Activated CD4-positive, alpha-beta T cell treated with anti-CD3 and anti-CD28 coated beads, Interleukin-2, amount 10 ng/mL, durations not matched to agents 7 days and 5 days (primary cell): ENCODE data around the gene RELN. TPM values are rescaled to one million over a fixed set of nuclear protein-coding genes. Genes with fewer than 3 reads are reported as not detected.

Experiments
- CTCF ChIA-PET: fragments of 350-600 bp; sonication (Branson Sonifier 250); formaldehyde crosslinking; loops from one replicate; lab custom pipeline; 2021; ENCODE audit warnings: antibody characterized with exemption; lab: Charles Lee
- POLR2A ChIA-PET: fragments of 350-600 bp; sonication (Branson Sonifier 250); formaldehyde crosslinking; loops from one replicate; lab custom pipeline; 2021; ENCODE audit warnings: antibody characterized with exemption; lab: Charles Lee
- DNase-seq: peaks from one replicate; pipeline ENCODE4 v3.0.0-alpha.2; 2020
- H3K27ac Mint-ChIP-seq: one replicate; pipeline ENCODE4 v1.8.0; 2021; ENCODE audit warnings: mild to moderate bottlenecking, moderate library complexity, mixed read lengths
- H3K27me3 Mint-ChIP-seq: one replicate; pipeline ENCODE4 v1.8.0; 2021; ENCODE audit warnings: mixed read lengths
- H3K36me3 Mint-ChIP-seq: one replicate; pipeline ENCODE4 v1.8.0; 2021; ENCODE audit warnings: low read depth, mixed read lengths
- H3K4me1 Mint-ChIP-seq: one replicate; pipeline ENCODE4 v1.8.0; 2021; ENCODE audit warnings: mixed read lengths
- H3K4me3 Mint-ChIP-seq: one replicate; pipeline ENCODE4 v1.8.0; 2021; ENCODE audit warnings: mild to moderate bottlenecking, moderate library complexity, mixed read lengths
- H3K9me3 Mint-ChIP-seq: one replicate; pipeline ENCODE4 v1.8.0; 2021; ENCODE audit warnings: mixed read lengths
- total RNA-seq, 2 experiments: library from RNA; stranded (reverse); gene quantifications; one replicate each; pipeline ENCODE4 v1.2.3, GENCODE V29; 2021

RELN gene
- total RNA-seq, 2 experiments from 2014 or later: not detected

DNA sequence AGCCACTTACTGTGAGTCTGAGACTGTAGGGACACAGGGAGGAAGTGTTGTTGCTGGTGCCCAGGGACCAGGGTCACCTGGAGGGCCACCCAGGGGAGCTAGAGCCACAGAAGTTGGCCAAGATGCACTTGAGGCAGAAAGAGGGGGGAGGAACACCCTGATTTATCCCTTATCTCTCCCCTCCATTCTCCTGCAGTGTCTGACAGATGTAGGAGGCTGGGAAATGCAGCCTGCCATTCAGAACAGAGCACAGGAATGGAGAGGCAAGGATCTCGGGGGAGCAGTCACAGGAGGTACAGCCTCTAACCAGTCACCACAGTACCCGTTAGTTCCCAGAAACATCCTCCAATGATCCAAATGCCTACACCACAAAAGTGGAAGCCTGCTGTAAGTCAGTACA is 425.0 kb downstream of the RELN start:
- DNase-seq: no peak
- Mint-ChIP-seq H3K9me3 (no peaks in the 10 kb centered on the region), H3K4me1 (no peaks in the 10 kb centered on the region), H3K4me3 (no peak overlapping the region), H3K27ac (no peak overlapping the region), H3K36me3 (no peaks in the 10 kb centered on the region), H3K27me3 (peaks cover 3% of the 10 kb centered on the region)
- POLR2A ChIA-PET: no interaction called here
- CTCF ChIA-PET: no interaction called here

- Mint-ChIP-seq H3K4me3 (no peak overlapping the region), H3K36me3 (no peaks in the 10 kb centered on the region), H3K27me3 (peaks cover 12% of the 10 kb centered on the region), H3K9me3 (no peaks in the 10 kb centered on the region), H3K27ac (no peak overlapping the region), H3K4me1 (no peaks in the 10 kb centered on the region)
- no peak for DNase-seq
- ChIA-PET POLR2A (no interaction called here), CTCF (no interaction called here)
Observed at GRCh38 chr7:103560136-103560535, 429.3 kb downstream of the RELN start.

- no peaks in the 10 kb centered on the region for H3K9me3 Mint-ChIP-seq
- POLR2A ChIA-PET: no interaction called here
Observed at GRCh38 chr7:103551016-103551415, 438.4 kb downstream of the RELN start.

DNA sequence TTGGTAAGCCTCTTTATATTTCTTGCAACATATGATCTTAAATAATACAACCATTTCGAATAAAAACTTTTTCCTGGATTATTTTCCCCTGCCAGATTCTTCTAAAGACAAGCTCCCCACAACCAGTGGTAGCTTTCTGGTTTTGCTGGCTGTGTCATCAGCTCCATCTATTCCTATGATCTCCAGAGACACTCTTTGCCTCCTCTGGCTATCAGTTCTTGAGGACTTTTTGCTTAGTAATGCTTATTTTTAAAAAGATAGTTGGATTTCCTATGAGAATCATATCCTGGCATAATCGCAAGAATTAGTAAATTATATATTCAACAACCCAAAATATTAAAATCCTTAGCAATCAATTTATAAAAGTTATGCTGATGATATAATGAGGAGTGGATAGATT is 439.7 kb downstream of the RELN start:
- no peak for DNase-seq
- Mint-ChIP-seq H3K9me3 (no peaks in the 10 kb centered on the region), H3K4me1 (no peaks in the 10 kb centered on the region), H3K27ac (no peak overlapping the region), H3K4me3 (no peak overlapping the region), H3K36me3 (no peaks in the 10 kb centered on the region), H3K27me3 (peaks cover 6% of the 10 kb centered on the region)
- ChIA-PET CTCF (no interaction called here), POLR2A (no interaction called here)

More at GRCh38 chr7:103551016-103551415, 438.4 kb downstream of the RELN start:
- CTCF ChIA-PET: no interaction called here
- Mint-ChIP-seq H3K36me3 (no peaks in the 10 kb centered on the region), H3K27me3 (peaks cover 2% of the 10 kb centered on the region), H3K4me3 (no peak overlapping the region), H3K27ac (no peak overlapping the region), H3K4me1 (no peaks in the 10 kb centered on the region)
- no peak for DNase-seq

- Mint-ChIP-seq H3K4me1 (no peaks in the 10 kb centered on the region), H3K9me3 (no peaks in the 10 kb centered on the region), H3K4me3 (no peak overlapping the region), H3K27me3 (peaks cover 6% of the 10 kb centered on the region), H3K36me3 (no peaks in the 10 kb centered on the region), H3K27ac (no peak overlapping the region)
- ChIA-PET POLR2A (no interaction called here), CTCF (no interaction called here)
- DNase-seq: no peak
Observed at GRCh38 chr7:103547451-103548284, 441.8 kb downstream of the RELN start.

- no peaks in the 10 kb centered on the region for H3K4me1 Mint-ChIP-seq
- no peak for DNase-seq
- no peaks in the 10 kb centered on the region for H3K36me3 Mint-ChIP-seq
- ChIA-PET CTCF (no interaction called here), POLR2A (no interaction called here)
- no peak overlapping the region for H3K27ac Mint-ChIP-seq
- no peak overlapping the region for H3K4me3 Mint-ChIP-seq
- H3K9me3 Mint-ChIP-seq: no peaks in the 10 kb centered on the region
- peaks cover 3% of the 10 kb centered on the region for H3K27me3 Mint-ChIP-seq
Observed at GRCh38 chr7:103542470-103542869, 447.0 kb downstream of the RELN start.

- CTCF ChIA-PET: no interaction called here
- no peak overlapping the region for H3K27ac Mint-ChIP-seq
Observed at GRCh38 chr7:103541947-103542346, 447.5 kb downstream of the RELN start.

DNA sequence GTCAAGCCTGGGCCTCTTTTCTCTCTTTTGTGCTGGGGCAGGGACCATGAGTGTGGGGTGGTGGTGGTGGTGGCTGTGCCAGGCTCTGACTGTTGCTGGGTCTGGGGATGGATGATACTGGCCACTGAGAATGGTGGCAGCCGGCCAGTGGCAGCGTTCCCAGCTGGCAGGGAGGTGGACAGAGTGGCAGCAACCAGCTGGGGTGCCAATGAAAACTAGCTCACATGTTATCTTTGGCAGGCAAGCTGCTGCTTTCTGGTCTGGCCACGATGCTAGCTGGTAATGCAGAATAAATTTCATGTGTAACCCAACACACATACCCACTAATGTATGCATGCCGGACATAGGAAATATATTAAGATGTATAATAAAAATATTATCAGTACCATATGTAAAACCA is 448.4 kb downstream of the RELN start:
- no peaks in the 10 kb centered on the region for H3K4me1 Mint-ChIP-seq
- CTCF ChIA-PET: no interaction called here
- POLR2A ChIA-PET: no interaction called here
- H3K4me3 Mint-ChIP-seq: no peak overlapping the region
- H3K9me3 Mint-ChIP-seq: no peaks in the 10 kb centered on the region
- H3K27me3 Mint-ChIP-seq: peaks cover 12% of the 10 kb centered on the region
- no peak for DNase-seq
- H3K27ac Mint-ChIP-seq: no peak overlapping the region
- no peaks in the 10 kb centered on the region for H3K36me3 Mint-ChIP-seq

More at GRCh38 chr7:103541947-103542346, 447.5 kb downstream of the RELN start:
- POLR2A ChIA-PET: no interaction called here
- Mint-ChIP-seq H3K4me3 (no peak overlapping the region), H3K9me3 (no peaks in the 10 kb centered on the region), H3K36me3 (no peaks in the 10 kb centered on the region), H3K27me3 (peaks cover 7% of the 10 kb centered on the region), H3K4me1 (no peaks in the 10 kb centered on the region)
- no peak for DNase-seq

GRCh38 chr7:103540338-103540737 is 449.1 kb downstream of the RELN start:
- CTCF ChIA-PET: no interaction called here
- Mint-ChIP-seq H3K4me1 (no peaks in the 10 kb centered on the region), H3K27me3 (peaks cover 12% of the 10 kb centered on the region), H3K36me3 (no peaks in the 10 kb centered on the region), H3K9me3 (no peaks in the 10 kb centered on the region), H3K4me3 (no peak overlapping the region), H3K27ac (no peak overlapping the region)
- no peak for DNase-seq
- POLR2A ChIA-PET: no interaction called here

DNA sequence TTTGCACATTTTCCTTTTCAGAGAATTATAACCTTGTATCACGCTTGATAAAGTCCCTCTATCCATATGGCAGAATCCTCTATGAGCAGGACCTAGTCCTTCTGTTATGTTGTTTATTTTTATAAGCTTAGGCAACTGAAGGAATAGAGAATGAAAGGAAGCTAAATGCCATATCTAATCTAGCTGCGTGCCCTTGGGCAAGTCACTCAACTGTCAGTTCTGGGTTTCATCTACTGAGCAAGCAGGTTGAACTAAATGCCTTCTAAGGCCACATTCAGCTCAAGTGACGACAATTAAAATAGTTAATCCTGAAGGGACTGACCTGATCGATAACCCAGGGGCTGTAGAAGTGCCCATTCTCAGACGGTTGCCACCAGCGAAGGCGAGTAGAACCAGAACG is 449.6 kb downstream of the RELN start:
- Mint-ChIP-seq H3K27me3 (peaks cover 8% of the 10 kb centered on the region), H3K36me3 (no peaks in the 10 kb centered on the region), H3K4me3 (no peak overlapping the region)

GRCh38 chr7:103538964-103539709 is 450.3 kb downstream of the RELN start:
- CTCF ChIA-PET: no interaction called here
- no peaks in the 10 kb centered on the region for H3K4me1 Mint-ChIP-seq
- H3K9me3 Mint-ChIP-seq: no peaks in the 10 kb centered on the region
- no peaks in the 10 kb centered on the region for H3K36me3 Mint-ChIP-seq
- DNase-seq: no peak
- no peak overlapping the region for H3K27ac Mint-ChIP-seq
- POLR2A ChIA-PET: no interaction called here
- no peak overlapping the region for H3K4me3 Mint-ChIP-seq
- H3K27me3 Mint-ChIP-seq: peaks cover 8% of the 10 kb centered on the region

More for the DNA sequence above, 449.6 kb downstream of the RELN start:
- no peaks in the 10 kb centered on the region for H3K9me3 Mint-ChIP-seq
- ChIA-PET CTCF (no interaction called here), POLR2A (no interaction called here)
- no peak for DNase-seq
- no peak overlapping the region for H3K27ac Mint-ChIP-seq
- no peaks in the 10 kb centered on the region for H3K4me1 Mint-ChIP-seq

GRCh38 chr7:103533761-103534160 is 455.7 kb downstream of the RELN start:
- CTCF ChIA-PET: no interaction called here
- H3K27me3 Mint-ChIP-seq: peaks cover 16% of the 10 kb centered on the region
- DNase-seq: no peak
- no peaks in the 10 kb centered on the region for H3K36me3 Mint-ChIP-seq
- H3K4me1 Mint-ChIP-seq: no peaks in the 10 kb centered on the region
- no peaks in the 10 kb centered on the region for H3K9me3 Mint-ChIP-seq
- H3K4me3 Mint-ChIP-seq: no peak overlapping the region
- POLR2A ChIA-PET: interaction anchor here (0.7 kb wide), 1 partner anchor 97 kb away, joined by 6 read pairs; no protein-coding TSS in a partner anchor
- H3K27ac Mint-ChIP-seq: no peak overlapping the region

- no peak for DNase-seq
- CTCF ChIA-PET: no interaction called here
- no peak overlapping the region for H3K4me3 Mint-ChIP-seq
- H3K27ac Mint-ChIP-seq: no peak overlapping the region
- no peaks in the 10 kb centered on the region for H3K36me3 Mint-ChIP-seq
- POLR2A ChIA-PET: interaction anchor here (0.7 kb wide), 1 partner anchor 98 kb away, joined by 6 read pairs; no protein-coding TSS in a partner anchor
- peaks cover 16% of the 10 kb centered on the region for H3K27me3 Mint-ChIP-seq
- H3K9me3 Mint-ChIP-seq: no peaks in the 10 kb centered on the region
- no peaks in the 10 kb centered on the region for H3K4me1 Mint-ChIP-seq
Observed at GRCh38 chr7:103532955-103533354, 456.5 kb downstream of the RELN start.
